Activated CD4-positive, alpha-beta T cell treated with anti-CD3 and anti-CD28 coated beads for 48 hours (primary cell): ENCODE results near the gene CD248.
A peak's percentile ranks its signal among the peaks of the same experiment; 100 is the strongest.
"Not testable (repeated sequence)": the region's sequence is repeated elsewhere in the genome, so short reads cannot be mapped to it uniquely, and the experiment has no call there.

Experiments used
- DNase-seq: peaks from one replicate; pipeline ENCODE4 v3.0.0-alpha.2; 2020

CD248 gene

GRCh38 chr11:66316849-66317251 is at the start of gene CD248:
Gene CD248 (minus strand): TSS chr11:66317044. CDS start chr11:66317027, 17 bp downstream.
- no peak for DNase-seq

DNA sequence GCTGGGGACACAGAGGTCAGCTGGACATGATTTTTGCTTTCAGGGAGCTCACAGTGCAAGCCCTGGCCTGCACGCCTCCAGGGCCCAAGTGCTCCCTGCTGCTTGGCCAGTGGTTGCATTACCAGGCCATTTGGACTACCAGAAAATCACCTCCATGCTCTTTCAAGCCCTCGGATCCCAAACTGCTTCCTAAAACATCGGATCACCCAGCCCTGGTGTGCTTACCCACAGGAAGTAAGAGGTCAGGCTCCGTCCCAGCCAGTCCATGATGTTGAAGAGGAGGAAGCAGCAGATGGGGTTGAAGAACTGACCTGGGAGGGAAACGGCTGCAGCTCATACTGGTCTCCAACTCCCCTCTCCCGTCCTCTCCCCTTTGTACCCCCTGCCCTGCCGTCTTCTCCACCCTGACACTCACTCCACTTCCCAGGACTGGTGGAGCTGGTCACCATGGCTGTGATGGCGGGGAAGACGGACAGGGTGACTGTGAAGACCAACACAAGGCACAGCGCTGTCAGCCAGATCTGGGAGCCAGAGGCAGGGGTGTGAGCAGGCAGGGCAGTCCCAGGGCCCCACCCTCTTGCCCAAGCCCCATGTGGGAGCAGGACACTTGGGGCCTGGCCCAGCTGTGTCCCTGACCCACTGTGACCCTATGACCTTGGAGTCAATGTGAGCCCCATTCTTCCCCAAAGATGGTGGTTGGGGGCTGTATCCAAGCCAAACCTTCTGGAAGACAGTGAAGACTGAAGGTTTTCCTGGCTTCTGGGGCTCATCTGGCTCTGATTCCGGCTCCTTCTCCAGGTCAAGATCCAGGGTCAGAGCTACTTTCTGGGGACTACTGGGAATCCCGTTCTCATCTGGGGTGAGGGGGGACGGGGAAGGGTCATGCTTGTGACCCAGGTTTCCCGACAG is 49.1 kb upstream of the CD248 start:
- DNase-seq = no peak

GRCh38 chr11:66365166-66365565 is 48.3 kb upstream of the CD248 start:
- no peak for DNase-seq

DNA sequence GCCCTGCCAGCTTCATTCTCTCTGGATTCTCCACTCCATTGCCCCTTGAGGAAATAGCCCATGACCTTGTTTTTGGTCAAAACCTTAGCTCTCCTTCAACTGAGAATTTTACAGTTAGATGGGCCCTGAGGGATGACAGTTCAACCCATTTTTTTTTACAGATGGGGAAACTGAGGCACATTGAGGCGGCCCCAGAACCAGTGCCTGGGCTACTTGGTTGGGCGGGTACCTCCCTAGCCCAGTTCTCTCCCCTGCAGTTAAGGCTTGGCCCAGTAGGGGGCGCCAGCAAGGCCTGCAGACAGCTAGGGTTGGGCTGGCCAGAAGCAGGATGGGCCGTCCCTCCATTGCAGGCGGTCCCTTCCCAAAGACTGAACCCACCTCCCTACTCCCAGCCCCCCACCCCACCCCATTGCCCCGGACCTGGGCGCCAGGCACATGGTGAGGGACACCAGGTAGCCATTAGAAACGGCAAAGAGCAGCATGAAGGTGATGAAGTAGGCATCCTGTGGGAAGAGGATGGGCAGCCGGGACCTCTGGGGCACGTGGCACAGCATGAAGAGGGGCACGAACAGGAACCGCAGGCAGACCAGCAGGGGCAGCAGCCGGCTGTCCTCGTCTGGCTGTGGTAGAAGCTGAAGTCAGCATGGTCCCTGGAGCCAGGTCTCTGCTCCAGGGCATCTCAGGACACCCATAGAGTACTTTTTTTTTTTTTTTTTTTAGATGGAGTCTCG is 47.1 kb upstream of the CD248 start:
- peak; percentile 91 for DNase-seq

GRCh38 chr11:66363187-66363601 is 46.4 kb upstream of the CD248 start:
- DNase-seq = no peak

DNA sequence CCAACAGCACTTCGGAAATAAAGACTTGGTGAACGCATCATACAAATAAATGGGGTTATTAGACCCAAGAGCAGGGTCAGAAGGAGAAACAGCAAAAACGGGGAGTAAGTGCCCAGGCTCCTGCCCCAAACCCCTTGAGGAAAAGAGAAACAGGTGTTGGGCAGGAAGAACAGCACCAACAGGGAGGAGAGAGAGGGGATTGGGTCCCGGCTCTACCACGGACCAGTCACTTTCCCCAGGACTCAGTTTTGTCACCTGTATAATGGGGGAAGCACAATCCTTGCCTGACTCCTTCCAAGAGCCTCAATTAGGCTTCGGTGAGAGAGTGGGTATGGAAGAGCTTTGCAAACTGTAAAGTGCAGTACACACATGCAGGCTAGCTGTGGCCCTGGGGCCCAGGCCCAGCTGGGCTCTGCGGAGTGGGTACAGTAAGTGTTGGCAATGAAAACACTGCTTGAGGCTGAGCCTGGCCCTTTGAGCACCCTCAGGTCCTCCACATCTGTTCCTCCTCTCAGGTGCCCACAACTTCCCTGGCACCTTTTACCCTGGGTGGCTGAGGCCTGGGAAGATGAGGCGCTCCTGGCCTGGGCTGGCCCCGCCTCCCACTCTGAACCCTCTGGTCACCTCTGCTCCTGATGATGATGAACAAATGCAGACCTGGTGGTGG is 45.8 kb upstream of the CD248 start:
- no peak for DNase-seq

DNA sequence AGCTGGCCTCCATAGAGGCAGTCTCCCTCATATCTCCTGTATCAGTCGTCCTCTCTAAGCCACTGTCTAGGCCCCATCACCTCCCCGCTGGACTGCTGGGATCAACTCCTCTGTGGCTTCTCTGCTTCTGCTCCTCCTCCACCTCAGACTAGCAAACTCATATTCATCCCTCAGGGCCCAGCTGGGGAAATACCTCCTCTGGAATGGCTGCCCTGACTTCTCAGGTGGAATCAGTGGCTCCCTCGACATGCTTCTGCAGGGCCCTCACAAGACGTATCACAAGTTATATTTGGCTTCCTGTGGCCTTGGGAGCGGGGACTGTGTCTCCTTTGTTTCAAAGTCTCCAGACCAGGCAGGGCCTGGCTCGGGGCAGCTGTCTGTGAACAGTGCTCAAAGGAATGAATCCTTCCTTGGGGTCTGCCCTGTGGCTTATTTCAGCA is 44.7 kb upstream of the CD248 start:
- DNase-seq = no peak

- DNase-seq = no peak
Observed at GRCh38 chr11:66360406-66361073, 43.7 kb upstream of the CD248 start.

GRCh38 chr11:66359662-66360087 is 42.8 kb upstream of the CD248 start:
- DNase-seq = no peak

DNA sequence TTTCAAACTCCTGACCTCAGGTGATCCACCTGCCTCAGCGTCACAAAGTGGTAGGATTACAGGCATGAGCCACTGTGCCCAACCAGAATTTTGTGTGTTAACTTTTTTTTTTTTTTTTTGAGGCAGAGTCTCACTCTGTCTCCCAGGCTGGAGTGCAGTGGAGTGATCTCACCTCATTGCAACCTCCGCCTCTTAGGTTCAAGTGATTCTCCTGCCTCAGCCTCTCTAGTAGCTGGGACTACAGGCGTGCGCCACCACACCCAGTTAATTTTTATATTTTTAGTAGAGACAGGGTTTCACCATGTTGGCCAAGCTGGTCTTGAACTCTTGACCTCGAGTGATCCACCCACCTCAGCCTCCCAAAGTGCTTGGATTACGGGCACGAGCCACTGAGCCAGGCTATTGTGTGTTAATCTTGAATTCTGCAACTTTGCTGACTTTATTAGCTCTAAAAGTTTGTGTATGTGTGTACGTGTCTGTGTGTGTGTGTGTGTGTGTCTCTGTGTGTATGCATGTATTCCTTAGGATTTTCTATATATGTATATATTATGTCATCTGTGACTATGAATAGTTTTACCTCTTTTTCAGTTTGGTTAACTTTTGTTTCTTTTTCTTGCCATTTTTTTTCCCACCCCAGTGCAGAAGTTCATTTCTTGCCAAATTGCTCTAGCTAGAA is 33.9 kb upstream of the CD248 start:
- not testable (repeated sequence) for DNase-seq

DNA sequence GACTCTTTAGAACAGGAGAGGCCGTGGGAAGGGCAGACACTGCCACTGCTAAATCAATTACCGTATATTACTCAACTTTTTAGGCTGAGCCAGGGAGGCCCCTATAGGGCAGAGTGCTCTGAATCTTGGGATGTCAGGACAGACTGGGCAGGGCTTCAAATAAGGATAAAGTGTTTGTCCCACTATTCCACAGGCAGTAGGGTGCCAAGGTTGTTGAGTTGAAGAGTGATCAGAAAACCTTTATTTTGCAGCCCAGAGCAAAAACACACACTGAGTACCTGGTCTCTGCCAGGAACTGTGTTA is 32.2 kb upstream of the CD248 start:
- DNase-seq = no peak

GRCh38 chr11:66347425-66348276 is 30.8 kb upstream of the CD248 start, which contains the start of gene B4GAT1:
Gene B4GAT1 (minus strand): TSS chr11:66347629. CDS start chr11:66347545, 84 bp downstream.
- DNase-seq = peak; percentile 93

GRCh38 chr11:66346476-66347424 is 29.9 kb upstream of the CD248 start:
- no peak for DNase-seq

GRCh38 chr11:66345316-66345649 is 28.4 kb upstream of the CD248 start:
- no peak for DNase-seq

DNA sequence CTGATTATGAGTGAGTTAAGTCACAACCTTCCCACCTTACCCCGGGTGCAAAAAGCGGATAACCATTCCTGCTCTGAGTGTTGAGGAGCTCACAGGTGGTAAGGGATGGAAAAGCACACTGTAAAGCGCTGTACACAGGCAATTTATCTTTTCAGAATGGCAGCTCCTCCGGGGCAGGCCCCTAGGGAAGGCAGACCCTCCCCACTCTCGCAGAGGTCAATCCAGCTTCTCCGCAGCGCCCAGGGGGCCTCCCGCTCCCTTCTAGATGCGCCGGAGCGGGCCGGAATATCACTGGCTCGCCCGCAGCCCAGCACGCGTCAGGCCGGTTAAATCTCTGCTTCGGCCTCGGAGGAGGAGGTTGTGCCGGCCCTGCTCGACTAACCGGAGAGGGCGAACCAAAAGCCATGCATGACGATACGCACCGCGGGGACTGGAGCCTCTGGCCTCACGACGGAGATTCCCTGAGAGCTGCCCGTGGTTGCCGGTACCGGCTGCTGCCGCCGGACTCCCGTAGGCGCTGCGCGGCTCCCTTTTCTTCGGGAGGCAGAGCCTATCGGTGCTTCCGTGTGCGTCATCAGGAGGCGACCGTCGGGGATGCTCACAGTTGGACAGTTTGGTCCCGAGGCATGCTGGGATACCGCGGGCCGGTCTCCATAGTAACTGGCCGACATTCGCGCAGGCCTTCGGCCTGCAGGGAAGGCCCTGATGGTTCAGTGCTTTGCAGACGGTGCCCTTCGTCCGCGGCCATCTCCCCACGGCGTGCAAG is 27.9 kb upstream of the CD248 start, which contains the start of gene BRMS1:
BRMS1 (minus strand) TSS at position 555 of the 766 bp plus-strand sequence. CDS start 2,870 bp downstream, outside the sequence.
- DNase-seq = peak; percentile 98

DNA sequence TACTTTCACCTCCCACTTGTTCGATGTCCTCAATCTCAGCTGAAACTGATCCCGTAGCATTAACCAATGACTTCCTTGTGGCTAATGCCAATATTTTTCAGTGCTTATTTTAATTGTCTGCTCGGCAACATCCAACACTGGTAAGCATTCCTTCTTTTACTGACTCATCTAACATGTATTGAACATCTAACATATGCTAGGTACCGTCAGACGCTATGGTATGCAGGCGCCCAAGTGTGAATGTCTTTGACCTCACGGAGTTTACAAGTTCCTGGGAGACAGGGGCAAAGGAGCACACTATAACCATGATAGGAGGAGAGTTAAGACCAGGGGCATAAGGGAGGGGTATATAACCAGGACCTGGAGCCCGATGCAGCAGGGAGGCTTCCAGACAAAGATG is 26.3 kb upstream of the CD248 start:
- DNase-seq = no peak

DNA sequence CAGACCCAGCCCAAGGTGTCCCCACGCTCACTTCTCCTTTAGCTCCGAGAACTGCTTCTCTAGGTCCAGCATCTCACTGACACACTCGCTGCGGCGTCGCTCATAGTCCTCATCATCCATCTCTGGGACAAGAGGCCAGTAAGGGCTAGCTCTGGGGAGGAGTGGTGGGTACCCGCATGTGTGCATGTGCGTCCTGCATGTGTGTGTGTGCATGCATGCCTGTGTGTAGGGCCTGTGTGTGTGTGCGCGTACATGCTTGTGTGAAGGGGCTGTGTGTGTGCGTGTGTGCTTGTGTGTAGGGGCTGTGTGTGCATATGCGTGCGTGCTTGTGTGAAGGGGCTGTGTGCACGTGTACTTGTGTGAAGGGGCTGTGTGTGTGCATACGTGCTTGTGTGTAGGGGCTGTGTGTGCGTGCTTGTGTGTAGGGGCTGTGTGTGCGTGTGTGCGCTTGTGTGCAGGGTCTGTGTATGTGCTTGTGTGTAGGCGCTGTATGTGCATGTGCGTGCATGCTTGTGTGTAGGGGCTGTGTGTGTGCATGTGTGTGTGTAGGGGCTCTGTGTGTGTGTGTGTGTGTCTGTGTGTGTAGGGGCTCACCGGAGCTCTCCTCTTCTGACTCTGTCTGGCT is 24.8 kb upstream of the CD248 start:
- no peak for DNase-seq

GRCh38 chr11:66340596-66341501 is 24.0 kb upstream of the CD248 start:
- no peak for DNase-seq
